Ovary (tissue), 3 donors: Measurements from ENCODE around the gene PDE3B.

Source experiments
- POLR2A ChIP-seq: fragments of 450-650 bp; IDR thresholded peaks from one replicate; pipeline ENCODE4 v1.6.1; 2017; ENCODE audit warnings: antibody characterized with exemption, mild to moderate bottlenecking, moderate library complexity
- TF ChIP-seq, protein P1 (sequence below), 3 donors: fragments of 450-650 bp in 2 of 3; fragments of 200-600 bp in 1 of 3; IDR thresholded peaks; one replicate each; pipeline versions ENCODE4 v1.5.1 to v1.8.0; 2016 to 2022; ENCODE audit warnings: antibody characterized with exemption in 3 of 3, mild to moderate bottlenecking in 1 of 3
- donor health status: DM: no; HTN: no; CAD: no.

DNA sequence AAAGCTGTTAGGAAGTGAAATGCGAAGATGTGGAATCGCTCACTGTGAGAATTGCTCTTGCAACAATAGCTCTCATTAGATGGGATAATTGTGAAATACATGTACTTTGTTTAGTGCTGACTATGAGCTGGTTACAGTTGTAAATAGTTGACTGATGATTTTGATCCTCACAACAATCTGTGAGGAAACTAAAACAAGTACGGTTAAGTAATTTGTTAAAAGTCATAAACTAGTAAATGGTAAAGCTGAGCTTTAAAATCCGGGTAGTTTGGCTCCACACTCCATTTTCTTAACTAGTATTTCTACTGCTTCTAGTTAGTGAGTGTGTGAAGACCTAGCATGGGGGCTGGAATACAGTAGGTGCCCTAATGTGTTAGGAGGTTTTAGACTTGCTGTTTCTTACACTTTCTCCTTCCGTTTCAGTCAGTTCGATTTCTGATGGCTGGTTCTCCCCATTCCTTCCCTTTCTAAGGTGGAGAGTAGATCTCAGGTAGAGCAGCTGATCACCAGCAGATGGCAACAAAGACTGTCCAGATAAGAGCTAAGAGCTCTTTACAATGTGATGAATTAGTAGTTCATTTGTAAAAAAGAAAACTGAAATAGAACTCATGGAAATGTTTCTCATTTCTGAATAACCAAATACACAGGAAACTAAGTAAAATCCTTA lies 264.7 kb downstream of the PDE3B start:
- TF ChIP-seq, protein P1, sequence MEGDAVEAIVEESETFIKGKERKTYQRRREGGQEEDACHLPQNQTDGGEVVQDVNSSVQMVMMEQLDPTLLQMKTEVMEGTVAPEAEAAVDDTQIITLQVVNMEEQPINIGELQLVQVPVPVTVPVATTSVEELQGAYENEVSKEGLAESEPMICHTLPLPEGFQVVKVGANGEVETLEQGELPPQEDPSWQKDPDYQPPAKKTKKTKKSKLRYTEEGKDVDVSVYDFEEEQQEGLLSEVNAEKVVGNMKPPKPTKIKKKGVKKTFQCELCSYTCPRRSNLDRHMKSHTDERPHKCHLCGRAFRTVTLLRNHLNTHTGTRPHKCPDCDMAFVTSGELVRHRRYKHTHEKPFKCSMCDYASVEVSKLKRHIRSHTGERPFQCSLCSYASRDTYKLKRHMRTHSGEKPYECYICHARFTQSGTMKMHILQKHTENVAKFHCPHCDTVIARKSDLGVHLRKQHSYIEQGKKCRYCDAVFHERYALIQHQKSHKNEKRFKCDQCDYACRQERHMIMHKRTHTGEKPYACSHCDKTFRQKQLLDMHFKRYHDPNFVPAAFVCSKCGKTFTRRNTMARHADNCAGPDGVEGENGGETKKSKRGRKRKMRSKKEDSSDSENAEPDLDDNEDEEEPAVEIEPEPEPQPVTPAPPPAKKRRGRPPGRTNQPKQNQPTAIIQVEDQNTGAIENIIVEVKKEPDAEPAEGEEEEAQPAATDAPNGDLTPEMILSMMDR (IDR thresholded peaks at IDR 0.05): no peak
- TF ChIP-seq POLR2A: no peak
